Ecto neural progenitor cell (in vitro differentiated cells): ENCODE data around the gene ACTN1.

Experiments
- DNase-seq: peaks from one replicate; pipeline ENCODE4 v3.0.0-alpha.2; 2018; ENCODE audit warnings: low spot score

Gene ACTN1

GRCh38 chr14:68824207-68824516, 154.9 kb downstream of the ACTN1 start:
- no peak for DNase-seq
